Bronchus fibroblast of lung (primary cell): ENCODE results near the gene NUDT16L1. TPM values are rescaled to one million over a fixed set of nuclear protein-coding genes. Genes with fewer than 3 reads are reported as not detected.

Source experiments
- total RNA-seq: library from RNA; depleted of rRNA; stranded (reverse); fragments of >200 nt; gene quantifications from 2 replicates; pipeline ENCODE4 v1.2.3, GENCODE V29; 2015

The NUDT16L1 gene
- total RNA-seq, result 22.9 and 23.8 TPM in 2 replicates

DNA sequence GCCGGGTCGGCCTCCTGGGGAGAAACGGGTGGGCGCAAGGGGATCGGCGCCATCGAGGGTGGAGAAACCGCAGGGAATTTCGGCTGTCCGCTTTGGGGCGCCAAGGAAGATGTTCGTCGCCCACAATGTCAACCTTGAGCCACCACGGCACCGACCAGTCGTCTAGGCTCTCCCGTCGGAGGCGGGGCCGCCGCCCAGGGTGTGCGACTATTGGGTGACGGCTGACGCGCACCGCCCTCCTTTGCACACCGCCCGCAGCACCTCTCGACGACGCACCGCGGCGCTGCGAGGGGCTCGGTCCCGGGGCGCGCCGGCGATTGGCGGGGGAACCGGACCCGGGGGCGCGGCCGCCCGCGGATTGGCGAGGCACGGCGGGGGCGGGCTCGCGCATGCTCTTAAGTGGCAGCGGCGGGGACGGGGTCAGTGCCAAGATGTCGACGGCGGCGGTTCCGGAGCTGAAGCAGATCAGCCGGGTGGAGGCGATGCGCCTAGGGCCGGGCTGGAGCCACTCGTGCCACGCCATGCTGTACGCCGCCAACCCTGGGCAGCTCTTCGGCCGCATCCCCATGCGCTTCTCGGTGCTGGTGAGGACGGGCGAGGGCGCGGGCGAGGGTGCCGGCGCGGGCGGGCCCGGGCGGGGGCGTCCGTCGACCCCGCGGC lies at the start of gene NUDT16L1:
Gene NUDT16L1 (plus strand): TSS at position 267 of the 660 bp plus-strand sequence. CDS start 165 bp downstream, at position 432.

GRCh38 chr16:4734063-4734729 lies 40.8 kb downstream of the NUDT16L1 start, which contains the start of the genes ANKS3 and DNAAF8:
Gene ANKS3 (minus strand): TSS chr16:4734271. CDS start chr16:4730149, 4,122 bp downstream.
Gene DNAAF8 (plus strand): TSS chr16:4734537. CDS start chr16:4736515, 1,978 bp downstream.

Other genes starting within 250 kb of the NUDT16L1 start
- gene NMRAL1, start 218.9 kb upstream of the NUDT16L1 start, total RNA-seq, result 89.6 and 101 TPM in 2 replicates
- 54.1 and 60.0 TPM in 2 replicates for gene HMOX2, start 217.2 kb upstream of the NUDT16L1 start, total RNA-seq
- 8.0 and 9.9 TPM in 2 replicates for gene CDIP1, start 154.8 kb upstream of the NUDT16L1 start, total RNA-seq
- under 0.01 and 0.17 TPM in 2 replicates for gene C16orf96, start 137.2 kb upstream of the NUDT16L1 start, total RNA-seq
- 8.6 and 11.0 TPM in 2 replicates for gene UBALD1, start 78.7 kb upstream of the NUDT16L1 start, total RNA-seq
- gene MGRN1, start 68.7 kb upstream of the NUDT16L1 start, total RNA-seq, result 26.0 and 28.9 TPM in 2 replicates
- gene ANKS3, start 40.7 kb downstream of the NUDT16L1 start, total RNA-seq, result 10.4 and 10.8 TPM in 2 replicates
- gene DNAAF8, start 41.0 kb downstream of the NUDT16L1 start, total RNA-seq, result 0.30 and 1.5 TPM in 2 replicates
- 7.9 and 8.6 TPM in 2 replicates for gene ZNF500, start 73.6 kb downstream of the NUDT16L1 start, total RNA-seq
- not detected in 2 replicates for gene SEPTIN12, start 94.8 kb downstream of the NUDT16L1 start, total RNA-seq
- not detected in 2 replicates for gene SMIM22, start 101.8 kb downstream of the NUDT16L1 start, total RNA-seq
- gene ROGDI, start 109.1 kb downstream of the NUDT16L1 start, total RNA-seq, result 18.3 and 27.1 TPM in 2 replicates
- gene GLYR1, start 153.7 kb downstream of the NUDT16L1 start, total RNA-seq, result 39.5 and 44.4 TPM in 2 replicates
- gene UBN1, start 153.9 kb downstream of the NUDT16L1 start, total RNA-seq, result 16.1 and 18.0 TPM in 2 replicates
- 4.8 and 6.9 TPM in 2 replicates for gene PPL, start 243.6 kb downstream of the NUDT16L1 start, total RNA-seq